HK-2 (cell line): Measurements from ENCODE around the gene PLSCR2.
"Not testable (repeated sequence)": the region's sequence is repeated elsewhere in the genome, so short reads cannot be mapped to it uniquely, and the experiment has no call there.

Experiments
- DNase-seq: peaks from one replicate; pipeline ENCODE4 v3.0.0-alpha.2; 2018; ENCODE audit not compliant: unreplicated experiment

PLSCR2 gene

DNA sequence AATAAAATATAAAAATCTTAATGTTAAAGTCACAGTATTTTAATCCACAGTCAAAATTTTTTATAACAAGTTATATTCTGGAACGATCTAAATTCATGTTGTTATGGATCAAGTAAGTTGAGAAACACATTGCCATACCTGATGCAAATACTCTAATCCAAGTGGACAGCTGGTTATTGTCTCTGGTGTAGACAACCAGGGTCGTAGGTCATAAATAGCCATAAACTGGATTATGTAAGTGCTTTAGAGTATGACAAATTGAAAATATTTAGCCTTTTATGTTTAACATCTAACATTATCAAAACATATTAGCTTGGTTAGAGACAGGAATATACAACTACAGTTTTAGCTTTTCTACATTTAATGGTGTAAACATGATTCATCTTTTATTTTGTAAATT, 53.0 kb downstream of the PLSCR2 start:
- DNase-seq = no peak

DNA sequence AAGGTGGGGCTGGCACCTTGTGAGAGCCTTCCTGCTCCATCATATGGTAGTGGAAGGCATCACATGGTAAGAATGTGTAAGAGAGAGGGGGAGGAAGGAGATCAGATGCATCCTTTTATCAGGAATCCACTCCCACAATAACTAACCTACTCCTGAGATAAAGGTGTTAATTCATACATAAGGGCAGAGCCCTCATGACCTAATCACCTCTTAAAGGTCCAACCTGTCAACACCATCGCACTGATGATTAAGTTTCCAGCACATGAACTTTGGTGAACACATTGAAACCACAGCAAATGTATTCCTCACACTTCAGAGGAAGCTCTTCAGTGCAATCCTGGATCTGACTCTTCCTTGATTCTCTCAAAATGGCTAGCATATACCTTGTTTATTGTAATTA, 55.4 kb downstream of the PLSCR2 start:
- DNase-seq = no peak

DNA sequence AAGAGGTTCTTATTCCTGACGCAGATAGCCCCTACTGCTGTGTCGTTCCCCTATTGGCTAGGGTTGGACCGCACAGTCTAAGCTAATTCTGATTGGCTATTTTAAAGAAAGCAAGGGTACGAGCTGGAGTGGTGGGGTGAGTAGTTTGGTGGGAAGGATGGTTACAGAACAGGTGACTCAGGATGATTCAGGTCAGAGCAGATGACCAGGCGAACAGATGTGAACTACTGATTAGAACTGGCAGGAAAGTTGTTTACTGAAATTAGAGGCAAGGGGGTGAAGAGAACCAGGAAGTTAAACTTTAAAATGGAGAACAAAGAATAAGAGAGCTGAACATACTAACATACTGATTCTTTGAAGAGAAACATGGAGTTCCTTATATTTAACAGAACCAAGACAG, 56.6 kb downstream of the PLSCR2 start:
- not testable (repeated sequence) for DNase-seq

DNA sequence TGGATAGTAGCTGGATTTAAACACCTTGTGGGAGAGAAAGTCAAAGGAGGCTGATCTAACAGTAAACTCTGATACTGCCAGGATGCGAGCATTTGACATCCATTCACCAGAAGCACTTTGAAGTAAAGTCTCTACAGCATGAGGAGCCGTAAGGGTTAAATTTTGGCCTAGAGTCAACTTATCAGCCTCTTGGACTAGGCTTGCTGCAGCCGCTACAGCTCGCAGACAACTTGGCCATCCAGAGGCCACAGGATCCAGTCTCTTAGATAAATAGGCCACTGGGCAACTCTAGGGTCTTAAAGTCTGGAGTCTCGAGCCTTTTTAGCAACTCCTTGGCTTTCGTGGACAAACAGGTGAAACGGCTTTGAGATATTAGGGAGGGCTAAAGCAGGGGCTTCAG, 61.4 kb downstream of the PLSCR2 start:
- no peak for DNase-seq

DNA sequence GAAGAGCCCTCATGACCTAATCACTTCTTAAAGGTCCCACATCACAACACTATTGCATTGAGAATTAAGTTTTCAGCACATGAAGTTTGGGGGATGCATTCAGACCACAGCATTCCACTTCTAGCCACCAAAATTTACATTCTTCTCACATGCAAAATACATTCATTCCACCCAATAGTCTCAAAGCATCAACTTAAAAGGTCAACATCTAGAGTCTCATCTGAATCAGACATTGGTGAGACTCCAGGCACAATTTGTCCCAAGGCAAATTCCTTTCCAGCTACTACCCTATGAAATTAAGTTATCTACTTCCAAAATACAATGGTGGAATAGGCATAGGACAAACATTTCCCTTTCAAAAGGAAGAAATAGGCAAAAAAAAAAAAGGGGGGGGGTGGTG, 64.9 kb downstream of the PLSCR2 start:
- no peak for DNase-seq

DNA sequence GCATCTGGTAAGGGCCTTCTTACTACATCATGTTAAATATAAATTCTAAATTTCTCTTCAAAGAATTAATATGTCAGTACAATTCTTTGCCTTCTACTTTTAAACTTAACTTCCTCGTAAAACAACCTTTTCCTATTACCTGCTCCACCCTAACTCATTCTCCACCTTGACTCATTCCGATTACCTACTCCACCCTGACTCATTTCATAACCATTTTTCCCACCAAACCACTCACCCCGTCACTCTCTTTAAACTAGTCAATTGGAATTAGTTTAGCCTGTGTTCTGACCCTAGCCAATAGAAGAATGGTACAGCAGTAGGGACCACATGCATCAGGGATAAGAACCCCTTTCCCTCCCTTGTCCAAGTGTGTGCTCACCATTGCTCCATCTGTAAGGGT, 65.6 kb downstream of the PLSCR2 start:
- DNase-seq = no peak

DNA sequence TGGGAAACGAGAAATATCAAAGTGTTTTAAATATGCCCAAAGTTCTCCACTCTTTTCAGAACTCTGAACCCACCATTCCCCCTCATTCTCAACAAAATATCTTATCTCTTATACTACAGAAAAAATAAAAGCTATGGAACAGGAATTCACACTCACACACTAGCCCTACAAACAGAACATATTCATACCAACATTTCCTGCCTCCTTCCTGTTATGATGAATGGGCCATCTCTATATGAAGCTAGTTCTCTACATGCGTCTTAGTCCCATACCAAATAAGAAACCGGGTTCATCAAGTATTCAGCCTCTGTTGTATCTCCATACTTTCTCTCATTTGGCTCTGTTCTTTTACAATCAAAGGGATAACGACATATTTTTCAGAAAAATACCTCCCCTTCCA, 72.6 kb downstream of the PLSCR2 start:
- DNase-seq = no peak

DNA sequence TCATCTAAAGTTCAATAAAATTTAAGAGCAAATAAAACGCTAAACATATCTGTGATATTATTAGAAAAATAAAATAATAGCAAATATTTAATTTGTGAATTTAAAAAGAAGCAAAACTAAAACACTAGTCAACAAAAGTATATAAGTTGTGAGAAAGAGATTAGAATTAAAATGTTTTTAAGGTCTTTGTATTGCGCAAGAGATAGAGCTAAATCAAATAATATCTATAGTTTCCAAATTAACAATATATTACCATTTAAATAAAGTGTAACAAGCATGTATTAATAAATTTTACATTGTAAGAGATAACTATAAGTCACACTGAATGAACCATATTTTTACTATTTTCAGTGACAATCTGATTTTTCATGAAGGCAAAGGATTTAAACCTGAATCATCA, 74.2 kb downstream of the PLSCR2 start:
- no peak for DNase-seq

DNA sequence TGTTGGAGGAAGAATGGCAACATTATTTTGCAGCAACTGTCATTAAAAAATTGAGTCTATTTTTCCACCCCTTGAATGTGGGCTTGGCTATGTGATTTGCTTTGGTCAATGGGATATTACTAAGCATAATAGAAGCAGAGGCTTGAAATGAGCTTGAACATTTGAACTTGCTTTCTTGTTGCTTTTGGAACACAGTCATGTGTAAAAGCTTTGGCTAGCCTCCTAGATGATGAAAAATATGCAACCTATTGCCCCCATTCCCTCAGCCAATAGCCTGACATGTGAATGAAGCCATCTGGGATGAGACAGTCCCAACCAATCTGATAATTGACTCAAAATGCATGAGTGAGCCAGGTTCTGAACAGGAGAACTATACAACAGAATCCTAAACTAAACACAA, 78.4 kb downstream of the PLSCR2 start:
- DNase-seq = no peak

DNA sequence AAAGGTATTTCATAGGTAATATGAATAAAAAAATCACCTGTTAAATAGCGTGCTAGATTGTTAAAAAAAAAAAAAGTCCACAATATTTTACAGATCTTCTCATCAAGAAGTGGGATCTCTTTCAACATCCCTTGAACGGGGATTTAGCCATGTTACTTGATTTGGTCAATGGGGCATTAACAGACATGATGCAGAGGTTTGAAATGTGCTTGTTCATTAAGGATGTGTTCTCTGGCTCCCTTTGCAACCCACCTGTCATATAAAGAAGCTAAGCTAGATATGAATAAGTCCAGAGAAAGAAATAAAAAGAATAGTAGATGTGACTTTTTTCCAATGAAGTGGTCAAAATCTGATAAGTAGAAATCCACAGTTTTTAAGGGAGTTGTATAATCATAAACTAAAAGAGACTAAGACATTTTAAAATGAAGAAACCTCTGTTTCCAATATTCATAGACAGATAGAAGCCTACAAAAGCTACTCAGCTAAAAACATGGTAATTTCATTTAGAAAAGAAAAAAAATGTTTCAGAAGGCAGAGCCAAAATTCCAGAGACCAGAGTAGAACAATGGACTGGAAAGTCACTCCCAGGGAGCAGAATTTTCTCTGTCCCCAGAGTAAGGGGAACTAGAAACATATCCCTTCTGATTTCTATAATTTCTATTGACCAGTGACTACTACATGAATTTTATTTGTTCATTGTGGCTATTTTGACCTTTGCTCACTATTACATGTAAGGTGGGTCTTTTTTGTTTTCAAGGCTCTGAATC, 79.2 kb downstream of the PLSCR2 start:
- no peak for DNase-seq

DNA sequence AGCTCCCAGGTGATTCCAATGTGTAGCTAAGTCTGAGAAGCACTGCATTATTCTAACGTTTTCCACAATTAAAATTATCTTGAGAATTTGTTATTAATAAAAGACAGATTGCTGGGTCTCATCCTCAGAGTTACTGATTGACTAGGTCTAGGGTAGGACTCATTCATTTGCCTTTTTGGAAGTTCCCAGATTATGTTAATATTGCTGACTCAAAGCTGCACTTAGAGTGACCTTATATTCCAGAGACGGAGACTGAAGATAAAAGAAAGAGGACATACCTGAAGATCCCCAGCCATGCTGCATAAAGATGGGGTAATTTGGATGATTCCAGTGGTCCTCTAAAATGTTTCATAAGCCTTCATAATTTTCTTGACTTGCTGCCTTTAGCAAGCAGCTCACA, 81.8 kb downstream of the PLSCR2 start:
- DNase-seq = no peak

DNA sequence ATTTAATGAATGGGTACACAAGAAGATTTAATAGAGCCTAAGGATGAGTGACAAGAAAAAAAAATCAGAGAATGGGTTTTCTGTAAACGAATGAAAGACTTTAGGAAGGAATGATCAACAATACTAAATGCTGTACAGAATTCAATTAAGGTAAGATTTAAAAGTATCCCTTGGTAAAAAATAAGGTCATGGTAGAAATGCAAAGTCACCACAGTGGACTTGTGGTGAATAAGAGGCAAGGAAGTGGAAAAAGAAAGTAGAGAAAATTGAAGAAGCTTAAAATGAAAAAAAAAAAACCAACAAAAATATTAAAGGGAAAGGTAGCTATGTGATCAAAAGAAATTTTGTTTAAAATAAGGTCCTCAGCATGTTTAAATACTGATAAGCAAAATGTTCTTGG, 82.4 kb downstream of the PLSCR2 start:
- DNase-seq = no peak

DNA sequence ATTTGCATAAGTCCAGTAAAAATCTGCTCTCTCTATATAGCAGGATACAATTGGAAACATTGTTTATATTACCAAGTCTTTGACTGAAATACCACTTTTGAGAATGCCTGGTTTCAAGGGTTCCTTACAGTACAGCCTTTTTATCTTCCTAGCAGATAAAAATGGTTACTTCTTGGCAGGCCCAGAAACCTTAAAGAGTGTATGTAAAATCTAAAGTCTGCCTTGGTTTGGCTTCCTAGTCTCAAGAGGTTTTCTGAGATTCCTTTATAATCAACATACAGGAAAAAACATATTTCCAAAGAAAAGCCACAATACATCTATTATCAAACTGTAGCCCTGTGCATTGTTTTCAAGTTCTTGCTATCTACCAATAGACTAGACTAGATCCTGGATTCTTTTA, 84.6 kb downstream of the PLSCR2 start:
- no peak for DNase-seq
